ENCODE data around the gene S100G. TPM values are rescaled to one million over a fixed set of nuclear protein-coding genes. Genes with fewer than 3 reads are reported as not detected.

Gene S100G
- total and polyA plus RNA-seq, 4 donors: not detected

GRCh38 chrX:16696956-16697355 lies 47.0 kb downstream of the S100G start:
- no peak for TF ChIP-seq CTCF (IDR thresholded peaks at IDR 0.05; ENCODE audit: control extremely low read depth, extremely low read depth)
- WGBS, 2 donors: 65 to 75% methylated on average over 3 of the region's 3 CpGs
- ATAC-seq (ENCODE audit: insufficient read depth, low FRiP score) (no peak), DNase-seq (no peak)
- H3K4me3 ChIP-seq: no peak overlapping the region
- peaks cover 0 to 6% (median 4%) of the 10 kb centered on the region in 4 donors for H3K36me3 ChIP-seq (ENCODE audit: control insufficient read depth in 4 of 4, insufficient read depth in 4 of 4, low read length in 4 of 4)
- no peak overlapping the region for H3K27ac ChIP-seq (ENCODE audit: low read depth in 1 of 2, low read length in 1 of 2)
- H3K4me1 ChIP-seq (ENCODE audit: control insufficient read depth in 5 of 5, insufficient read depth in 5 of 5, low read length in 5 of 5): no peaks in the 10 kb centered on the region
- H3K27me3 ChIP-seq (ENCODE audit: control insufficient read depth in 3 of 3, insufficient read depth in 3 of 3, low read length in 2 of 3): peaks cover 0 to 19% (median 10%) of the 10 kb centered on the region in 3 donors
- no peak overlapping the region for H3K9ac ChIP-seq (ENCODE audit: insufficient read depth in 1 of 2, low read length in 2 of 2)
- H3K9me3 ChIP-seq (ENCODE audit: control insufficient read depth in 4 of 4, insufficient read depth in 3 of 4, low read length in 3 of 4): no peaks in the 10 kb centered on the region

DNA sequence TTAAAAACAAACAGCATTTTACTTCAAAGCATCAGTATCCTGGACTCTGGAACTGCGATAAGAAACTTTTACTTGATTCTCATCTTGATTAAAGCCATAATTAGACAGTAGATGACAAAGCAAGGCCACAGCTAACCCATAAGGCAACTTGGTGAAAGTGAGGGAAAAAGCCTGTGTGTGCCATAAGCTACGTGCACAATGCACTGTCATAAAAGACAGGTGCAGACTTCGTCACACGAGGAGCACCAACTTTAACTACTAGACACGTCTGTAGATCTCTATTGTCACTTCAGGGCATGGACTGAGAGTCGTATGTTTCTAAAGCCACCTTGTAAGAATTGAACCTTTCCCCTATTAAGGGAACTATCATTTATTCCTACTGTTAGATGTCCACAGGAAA lies 49.4 kb downstream of the S100G start:
- peaks cover 0 to 2% (median under 1%) of the 10 kb centered on the region in 4 donors for H3K36me3 ChIP-seq (ENCODE audit: control insufficient read depth in 4 of 4, insufficient read depth in 4 of 4, low read length in 4 of 4)
- ATAC-seq (ENCODE audit: insufficient read depth, low FRiP score) (no peak), DNase-seq (no peak)
- no peak overlapping the region for H3K27ac ChIP-seq (ENCODE audit: low read depth in 1 of 2, low read length in 1 of 2)
- 86 to 93% methylated on average over 6 of the region's 6 CpGs for WGBS, 2 donors
- no peaks in the 10 kb centered on the region for H3K9me3 ChIP-seq (ENCODE audit: control insufficient read depth in 4 of 4, insufficient read depth in 3 of 4, low read length in 3 of 4)
- no peaks in the 10 kb centered on the region for H3K4me1 ChIP-seq (ENCODE audit: control insufficient read depth in 5 of 5, insufficient read depth in 5 of 5, low read length in 5 of 5)
- peaks cover 0 to 15% (median 6%) of the 10 kb centered on the region in 3 donors for H3K27me3 ChIP-seq (ENCODE audit: control insufficient read depth in 3 of 3, insufficient read depth in 3 of 3, low read length in 2 of 3)
- no peak overlapping the region for H3K4me3 ChIP-seq
- TF ChIP-seq CTCF (IDR thresholded peaks at IDR 0.05; ENCODE audit: control extremely low read depth, extremely low read depth): no peak
- H3K9ac ChIP-seq (ENCODE audit: insufficient read depth in 1 of 2, low read length in 2 of 2): no peak overlapping the region

GRCh38 chrX:16700734-16701133 lies 50.8 kb downstream of the S100G start:
- Histone ChIP-seq H3K4me1 (ENCODE audit: control insufficient read depth in 5 of 5, insufficient read depth in 5 of 5, low read length in 5 of 5) (no peaks in the 10 kb centered on the region), H3K36me3 (ENCODE audit: control insufficient read depth in 4 of 4, insufficient read depth in 4 of 4, low read length in 4 of 4) (peaks cover 0 to 2% (median under 1%) of the 10 kb centered on the region in 4 donors), H3K27me3 (ENCODE audit: control insufficient read depth in 3 of 3, insufficient read depth in 3 of 3, low read length in 2 of 3) (peaks cover 0 to 13% (median 11%) of the 10 kb centered on the region in 3 donors), H3K9me3 (ENCODE audit: control insufficient read depth in 4 of 4, insufficient read depth in 3 of 4, low read length in 3 of 4) (no peaks in the 10 kb centered on the region), H3K9ac (ENCODE audit: insufficient read depth in 1 of 2, low read length in 2 of 2) (no peak overlapping the region), H3K27ac (ENCODE audit: low read depth in 1 of 2, low read length in 1 of 2) (no peak overlapping the region), H3K4me3 (no peak overlapping the region)
- no peak for TF ChIP-seq CTCF (IDR thresholded peaks at IDR 0.05; ENCODE audit: control extremely low read depth, extremely low read depth)
- ATAC-seq (ENCODE audit: insufficient read depth, low FRiP score) (no peak), DNase-seq (no peak)
- 80 to 90% methylated on average over 2 of the region's 2 CpGs for WGBS, 2 donors

Measured in lung (tissue), 12 donors.